Left lobe of liver (tissue), 2 donors: Measurements from ENCODE around the gene LRRC59. TPM values are rescaled to one million over a fixed set of nuclear protein-coding genes. Genes with fewer than 3 reads are reported as not detected.

Experiments
- ATAC-seq: fragments of 200-7000 bp; cut with Tn5 transposase; one replicate; pipeline ENCODE4 v1.9.1; 2020; ENCODE audit warnings: mild to moderate bottlenecking, moderate library complexity
- DNase-seq: peaks from one replicate; pipeline ENCODE4 v3.0.0-alpha.2; 2020; ENCODE audit warnings: low spot score
- total RNA-seq: library from RNA; stranded (reverse); gene quantifications from one replicate; pipeline ENCODE4 v1.2.1, GENCODE V29; 2021
- donor health status: DM: no; HTN: no; CAD: no; lungs with moderate emphysema.
- donor health status: DM: no; HTN: yes; CAD: no.

Gene LRRC59
- total RNA-seq, 1 donor from 2014 or later = 47.3 TPM

GRCh38 chr17:50388728-50389127 lies 8.6 kb downstream of the LRRC59 start:
- ATAC-seq (no peak), DNase-seq (no peak)

- ATAC-seq = peak; percentile 19
- DNase-seq = no peak
Observed at GRCh38 chr17:50386510-50386909, 10.8 kb downstream of the LRRC59 start.

GRCh38 chr17:50382931-50383330 lies 14.4 kb downstream of the LRRC59 start:
- DNase-seq = no peak
- no peak for ATAC-seq

GRCh38 chr17:50381920-50382319 lies 15.4 kb downstream of the LRRC59 start:
- no peak for DNase-seq
- ATAC-seq = no peak

- no peak for DNase-seq
- ATAC-seq = no peak
Observed at GRCh38 chr17:50381260-50381815, 16.0 kb downstream of the LRRC59 start.

GRCh38 chr17:50380369-50381259 lies 16.7 kb downstream of the LRRC59 start:
- DNase-seq (no peak), ATAC-seq (peak; percentile 51)

GRCh38 chr17:50379351-50380132 lies 17.8 kb downstream of the LRRC59 start:
- DNase-seq = no peak
- no peak for ATAC-seq

- no peak for ATAC-seq
- DNase-seq = no peak
Observed at GRCh38 chr17:50375858-50376538, 21.3 kb downstream of the LRRC59 start.

- ATAC-seq (no peak), DNase-seq (no peak)
Observed at GRCh38 chr17:50373705-50374104, 23.6 kb downstream of the LRRC59 start.

- ATAC-seq = peak; percentile 97
- DNase-seq = peak; percentile 87
Observed at GRCh38 chr17:50372758-50373556, 24.4 kb downstream of the LRRC59 start, which contains the start of the genes EME1 and MRPL27. Gene EME1 (plus strand): TSS chr17:50373229. CDS start chr17:50375209, 1,980 bp downstream. Gene MRPL27 (minus strand): TSS chr17:50373184. CDS start chr17:50373170, 14 bp downstream.

- ATAC-seq (no peak), DNase-seq (no peak)
Observed at GRCh38 chr17:50372222-50372757, 25.0 kb downstream of the LRRC59 start.

GRCh38 chr17:50371526-50371925 lies 25.8 kb downstream of the LRRC59 start:
- DNase-seq (no peak), ATAC-seq (no peak)

- ATAC-seq = no peak
- no peak for DNase-seq
Observed at GRCh38 chr17:50370052-50370451, 27.3 kb downstream of the LRRC59 start.

GRCh38 chr17:50367401-50367800 lies 29.9 kb downstream of the LRRC59 start:
- no peak for ATAC-seq
- no peak for DNase-seq

GRCh38 chr17:50365649-50366393 lies 31.5 kb downstream of the LRRC59 start:
- ATAC-seq (no peak), DNase-seq (no peak)

GRCh38 chr17:50365165-50365564 lies 32.2 kb downstream of the LRRC59 start:
- no peak for DNase-seq
- no peak for ATAC-seq

GRCh38 chr17:50364715-50365114 lies 32.6 kb downstream of the LRRC59 start:
- DNase-seq (no peak), ATAC-seq (no peak)

GRCh38 chr17:50364061-50364458 lies 33.3 kb downstream of the LRRC59 start:
- DNase-seq (no peak), ATAC-seq (no peak)
